SK-N-MC (cell line): ENCODE data around the gene RIOX2.
"Not testable (repeated sequence)": the region's sequence is repeated elsewhere in the genome, so short reads cannot be mapped to it uniquely, and the experiment has no call there.

Source experiments
- DNase-seq: peaks from one replicate; pipeline ENCODE4 v3.0.0-alpha.2; 2011; ENCODE audit warnings: low read depth, low spot score
- H3K27ac ChIP-seq: fragments of 200-600 bp; sonication (generic); 2 replicates; pipeline ENCODE4 v1.5.1; 2016; ENCODE audit warnings: mixed run types
- H3K36me3 ChIP-seq: fragments of 200-600 bp; sonication (generic); 2 replicates; pipeline ENCODE4 v1.6.1; 2017; ENCODE audit warnings: antibody characterized with exemption, low read length, mixed read lengths; ENCODE audit not compliant: insufficient read depth
- H3K4me3 ChIP-seq: fragments of 200-600 bp; sonication (generic); 2 replicates; pipeline ENCODE4 v1.5.1; 2016
- H3K9ac ChIP-seq: fragments of 200-600 bp; sonication (generic); 2 replicates; pipeline ENCODE4 v1.8.0; 2017; ENCODE audit warnings: mixed run types, mixed read lengths; ENCODE audit not compliant: insufficient read length
- H3K9me3 ChIP-seq: fragments of 200-600 bp; sonication (generic); 2 replicates; pipeline ENCODE4 v1.6.1; 2017; ENCODE audit warnings: low read depth, mild to moderate bottlenecking, antibody characterized with exemption, low read length, moderate library complexity, mixed read lengths
- EZH2 ChIP-seq: fragments of 200-600 bp; sonication (generic); IDR thresholded peaks from one replicate; pipeline ENCODE4 v1.6.1; 2017; ENCODE audit warnings: antibody characterized with exemption
- FOXP2 ChIP-seq: optimal IDR thresholded peaks from 2 replicates; pipeline ENCODE3; 2011; ENCODE audit warnings: mild to moderate bottlenecking, moderate library complexity; ENCODE audit not compliant: insufficient read depth; ENCODE audit errors: extremely low read length, control extremely low read depth
- POLR2AphosphoS5 ChIP-seq: IDR thresholded peaks from 2 replicates; pipeline ENCODE4 v1.6.1; 2012; ENCODE audit warnings: mild to moderate bottlenecking, low read depth, low read length, borderline replicate concordance

RIOX2 gene

GRCh38 chr3:97971679-97972567 lies at the start of gene RIOX2:
TSS of gene RIOX2 (minus strand) at chr3:97972431. CDS start at chr3:97967593, 4,838 bp downstream.
- Histone ChIP-seq H3K9me3 (no peaks in the 10 kb centered on the region), H3K4me3 (peak within 1 kb of the TSS; percentile 76), H3K36me3 (no peaks in the 10 kb centered on the region), H3K9ac (peak within 1 kb of the TSS; percentile 51), H3K27ac (no peak within 1 kb of the TSS)
- TF ChIP-seq FOXP2 (no peak), POLR2AphosphoS5 (peak; percentile 77)
- DNase-seq, result no peak

GRCh38 chr3:98020412-98020811 lies 48.2 kb upstream of the RIOX2 start:
- H3K9ac ChIP-seq, result no peak overlapping the region
- H3K27ac ChIP-seq, result no peak overlapping the region
- no peak for TF ChIP-seq POLR2AphosphoS5
- no peak for TF ChIP-seq EZH2
- TF ChIP-seq FOXP2, result no peak
- no peak overlapping the region for H3K4me3 ChIP-seq
- no peaks in the 10 kb centered on the region for H3K9me3 ChIP-seq
- DNase-seq, result no peak
- H3K36me3 ChIP-seq, result no peaks in the 10 kb centered on the region

GRCh38 chr3:98018301-98018700 lies 46.1 kb upstream of the RIOX2 start:
- Histone ChIP-seq H3K9me3 (no peaks in the 10 kb centered on the region), H3K9ac (no peak overlapping the region), H3K36me3 (no peaks in the 10 kb centered on the region), H3K27ac (no peak overlapping the region), H3K4me3 (no peak overlapping the region)
- DNase-seq, result no peak
- TF ChIP-seq EZH2, result no peak
- no peak for TF ChIP-seq FOXP2
- TF ChIP-seq POLR2AphosphoS5, result no peak

GRCh38 chr3:98014268-98014585 lies 42.0 kb upstream of the RIOX2 start:
- Histone ChIP-seq H3K27ac (no peak overlapping the region), H3K9me3 (no peaks in the 10 kb centered on the region), H3K4me3 (no peak overlapping the region), H3K36me3 (no peaks in the 10 kb centered on the region), H3K9ac (no peak overlapping the region)
- DNase-seq, result no peak
- TF ChIP-seq EZH2 (no peak), FOXP2 (no peak), POLR2AphosphoS5 (no peak)

- Histone ChIP-seq H3K9me3 (no peaks in the 10 kb centered on the region), H3K27ac (no peak overlapping the region), H3K9ac (no peak overlapping the region), H3K36me3 (no peaks in the 10 kb centered on the region), H3K4me3 (no peak overlapping the region)
- TF ChIP-seq FOXP2 (no peak), EZH2 (no peak), POLR2AphosphoS5 (no peak)
- no peak for DNase-seq
Observed at GRCh38 chr3:98013411-98014267, 41.4 kb upstream of the RIOX2 start.

- Histone ChIP-seq H3K4me3 (no peak overlapping the region), H3K36me3 (no peaks in the 10 kb centered on the region), H3K27ac (no peak overlapping the region), H3K9me3 (no peaks in the 10 kb centered on the region), H3K9ac (no peak overlapping the region)
- no peak for DNase-seq
- TF ChIP-seq POLR2AphosphoS5 (no peak), FOXP2 (no peak)
Observed at GRCh38 chr3:98012979-98013378, 40.7 kb upstream of the RIOX2 start.

- not testable (repeated sequence) for H3K36me3 ChIP-seq, H3K9me3 ChIP-seq, H3K9ac ChIP-seq, DNase-seq, H3K4me3 ChIP-seq, H3K27ac ChIP-seq
Observed at GRCh38 chr3:98010883-98011449, 38.7 kb upstream of the RIOX2 start.

GRCh38 chr3:98010194-98010882 lies 38.1 kb upstream of the RIOX2 start:
- TF ChIP-seq EZH2 (no peak), FOXP2 (no peak), POLR2AphosphoS5 (no peak)
- no peak overlapping the region for H3K9ac ChIP-seq
- no peaks in the 10 kb centered on the region for H3K9me3 ChIP-seq
- no peak overlapping the region for H3K4me3 ChIP-seq
- no peak for DNase-seq
- no peaks in the 10 kb centered on the region for H3K36me3 ChIP-seq
- H3K27ac ChIP-seq, result no peak overlapping the region
